ENCODE measurements around the gene SERPINB8. TPM values are rescaled to one million over a fixed set of nuclear protein-coding genes. Genes with fewer than 3 reads are reported as not detected.

SERPINB8 gene
- total RNA-seq, 1 donor from 2014 or later = 0.34 TPM

DNA sequence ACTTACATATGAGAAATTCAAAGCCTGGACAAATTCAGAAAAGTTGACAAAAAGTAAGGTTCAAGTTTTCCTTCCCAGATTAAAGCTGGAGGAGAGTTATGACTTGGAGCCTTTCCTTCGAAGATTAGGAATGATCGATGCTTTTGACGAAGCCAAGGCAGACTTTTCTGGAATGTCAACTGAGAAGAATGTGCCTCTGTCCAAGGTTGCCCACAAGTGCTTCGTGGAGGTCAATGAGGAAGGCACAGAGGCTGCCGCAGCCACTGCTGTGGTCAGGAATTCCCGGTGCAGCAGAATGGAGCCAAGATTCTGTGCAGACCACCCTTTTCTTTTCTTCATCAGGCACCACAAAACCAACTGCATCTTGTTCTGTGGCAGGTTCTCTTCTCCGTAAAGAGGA, 17.0 kb downstream of the SERPINB8 start:
- H3K27ac ChIP-seq = no peak overlapping the region
- H3K4me3 ChIP-seq = no peak overlapping the region
- DNase-seq (ENCODE audit: low spot score) = no peak
- H3K4me1 ChIP-seq = no peaks in the 10 kb centered on the region
- no peaks in the 10 kb centered on the region for H3K79me2 ChIP-seq (ENCODE audit: low read depth)
- no peak overlapping the region for H3K4me2 ChIP-seq
- Mint-ChIP-seq H3K36me3 (no peaks in the 10 kb centered on the region), H3K27ac (no peak overlapping the region), H3K4me3 (no peak overlapping the region), H3K4me1 (no peaks in the 10 kb centered on the region), H3K9me3 (no peaks in the 10 kb centered on the region), H3K27me3 (ENCODE audit: insufficient read depth, low read depth) (no peaks in the 10 kb centered on the region)
- H3K36me3 ChIP-seq = no peaks in the 10 kb centered on the region
- no peaks in the 10 kb centered on the region for H3F3A ChIP-seq (ENCODE audit: low read depth)
- TF ChIP-seq EZH2phosphoT487 (IDR thresholded peaks at IDR 0.05) (no peak), EZH2 (IDR thresholded peaks at IDR 0.05) (no peak)
- no peaks in the 10 kb centered on the region for H4K20me1 ChIP-seq (ENCODE audit: low read depth)
- H3K27me3 ChIP-seq = no peaks in the 10 kb centered on the region
- no peaks in the 10 kb centered on the region for H3K9me3 ChIP-seq (ENCODE audit: low read depth)
- no peak overlapping the region for H2AFZ ChIP-seq (replicated peaks)
- no peak overlapping the region for H3K9ac ChIP-seq

- Mint-ChIP-seq H3K9me3 (no peaks in the 10 kb centered on the region), H3K36me3 (no peaks in the 10 kb centered on the region), H3K27ac (no peak overlapping the region), H3K27me3 (ENCODE audit: insufficient read depth, low read depth) (no peaks in the 10 kb centered on the region), H3K4me1 (no peaks in the 10 kb centered on the region), H3K4me3 (no peak overlapping the region)
- H3K4me2 ChIP-seq = no peak overlapping the region
- H3K27me3 ChIP-seq = no peaks in the 10 kb centered on the region
- no peak for DNase-seq (ENCODE audit: low spot score)
- no peaks in the 10 kb centered on the region for H4K20me1 ChIP-seq (ENCODE audit: low read depth)
- no peak overlapping the region for H2AFZ ChIP-seq (replicated peaks)
- no peak overlapping the region for H3K27ac ChIP-seq
- H3K4me3 ChIP-seq = no peak overlapping the region
- H3K79me2 ChIP-seq (ENCODE audit: low read depth) = no peaks in the 10 kb centered on the region
- no peaks in the 10 kb centered on the region for H3K36me3 ChIP-seq
- no peaks in the 10 kb centered on the region for H3K9me3 ChIP-seq (ENCODE audit: low read depth)
- H3K4me1 ChIP-seq = no peaks in the 10 kb centered on the region
- H3F3A ChIP-seq (ENCODE audit: low read depth) = no peaks in the 10 kb centered on the region
- no peak overlapping the region for H3K9ac ChIP-seq
- TF ChIP-seq EZH2phosphoT487 (IDR thresholded peaks at IDR 0.05) (no peak), EZH2 (IDR thresholded peaks at IDR 0.05) (no peak)
- TF ChIP-seq, protein P1, sequence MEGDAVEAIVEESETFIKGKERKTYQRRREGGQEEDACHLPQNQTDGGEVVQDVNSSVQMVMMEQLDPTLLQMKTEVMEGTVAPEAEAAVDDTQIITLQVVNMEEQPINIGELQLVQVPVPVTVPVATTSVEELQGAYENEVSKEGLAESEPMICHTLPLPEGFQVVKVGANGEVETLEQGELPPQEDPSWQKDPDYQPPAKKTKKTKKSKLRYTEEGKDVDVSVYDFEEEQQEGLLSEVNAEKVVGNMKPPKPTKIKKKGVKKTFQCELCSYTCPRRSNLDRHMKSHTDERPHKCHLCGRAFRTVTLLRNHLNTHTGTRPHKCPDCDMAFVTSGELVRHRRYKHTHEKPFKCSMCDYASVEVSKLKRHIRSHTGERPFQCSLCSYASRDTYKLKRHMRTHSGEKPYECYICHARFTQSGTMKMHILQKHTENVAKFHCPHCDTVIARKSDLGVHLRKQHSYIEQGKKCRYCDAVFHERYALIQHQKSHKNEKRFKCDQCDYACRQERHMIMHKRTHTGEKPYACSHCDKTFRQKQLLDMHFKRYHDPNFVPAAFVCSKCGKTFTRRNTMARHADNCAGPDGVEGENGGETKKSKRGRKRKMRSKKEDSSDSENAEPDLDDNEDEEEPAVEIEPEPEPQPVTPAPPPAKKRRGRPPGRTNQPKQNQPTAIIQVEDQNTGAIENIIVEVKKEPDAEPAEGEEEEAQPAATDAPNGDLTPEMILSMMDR (IDR thresholded peaks at IDR 0.05) = no peak
Observed at GRCh38 chr18:63987743-63988142, 17.9 kb downstream of the SERPINB8 start.

DNA sequence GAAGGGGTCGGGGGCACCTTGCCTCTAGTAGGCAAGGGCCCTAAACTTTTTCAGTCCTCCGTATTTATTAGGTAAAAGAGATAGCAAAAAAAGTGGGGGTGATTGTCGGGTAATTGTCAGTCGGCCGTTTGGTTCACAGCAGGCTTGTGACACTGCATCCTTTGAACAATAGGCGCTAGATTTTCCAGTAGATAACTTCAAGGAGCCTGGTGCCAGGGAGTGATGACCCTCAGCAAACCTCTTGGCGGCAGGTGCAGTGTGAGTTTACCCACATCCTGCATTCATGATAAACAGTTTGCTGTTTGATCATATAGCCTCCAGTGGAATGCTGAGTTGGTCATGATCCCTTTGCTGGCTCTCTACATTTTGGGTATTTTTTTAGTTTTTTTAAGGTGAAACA, 22.9 kb downstream of the SERPINB8 start:
- no peaks in the 10 kb centered on the region for H3K79me2 ChIP-seq (ENCODE audit: low read depth)
- no peaks in the 10 kb centered on the region for H3K27me3 Mint-ChIP-seq (ENCODE audit: insufficient read depth, low read depth)
- DNase-seq (ENCODE audit: low spot score) = no peak
- no peaks in the 10 kb centered on the region for H3K4me1 ChIP-seq
- no peaks in the 10 kb centered on the region for H4K20me1 ChIP-seq (ENCODE audit: low read depth)
- no peak overlapping the region for H3K9ac ChIP-seq
- peaks cover 13% of the 10 kb centered on the region for H3K9me3 Mint-ChIP-seq
- no peaks in the 10 kb centered on the region for H3K36me3 Mint-ChIP-seq
- H3K36me3 ChIP-seq = no peaks in the 10 kb centered on the region
- no peaks in the 10 kb centered on the region for H3F3A ChIP-seq (ENCODE audit: low read depth)
- no peaks in the 10 kb centered on the region for H3K9me3 ChIP-seq (ENCODE audit: low read depth)
- no peak overlapping the region for H3K4me3 ChIP-seq
- no peak overlapping the region for H3K27ac ChIP-seq
- H3K27ac Mint-ChIP-seq = no peak overlapping the region
- no peak overlapping the region for H3K4me3 Mint-ChIP-seq
- H3K27me3 ChIP-seq = no peaks in the 10 kb centered on the region
- H2AFZ ChIP-seq (replicated peaks) = no peak overlapping the region
- H3K4me1 Mint-ChIP-seq = no peaks in the 10 kb centered on the region
- H3K4me2 ChIP-seq = no peak overlapping the region
- TF ChIP-seq, protein P1 (IDR thresholded peaks at IDR 0.05) = no peak
- TF ChIP-seq EZH2phosphoT487 (IDR thresholded peaks at IDR 0.05) (no peak), EZH2 (IDR thresholded peaks at IDR 0.05) (no peak)

DNA sequence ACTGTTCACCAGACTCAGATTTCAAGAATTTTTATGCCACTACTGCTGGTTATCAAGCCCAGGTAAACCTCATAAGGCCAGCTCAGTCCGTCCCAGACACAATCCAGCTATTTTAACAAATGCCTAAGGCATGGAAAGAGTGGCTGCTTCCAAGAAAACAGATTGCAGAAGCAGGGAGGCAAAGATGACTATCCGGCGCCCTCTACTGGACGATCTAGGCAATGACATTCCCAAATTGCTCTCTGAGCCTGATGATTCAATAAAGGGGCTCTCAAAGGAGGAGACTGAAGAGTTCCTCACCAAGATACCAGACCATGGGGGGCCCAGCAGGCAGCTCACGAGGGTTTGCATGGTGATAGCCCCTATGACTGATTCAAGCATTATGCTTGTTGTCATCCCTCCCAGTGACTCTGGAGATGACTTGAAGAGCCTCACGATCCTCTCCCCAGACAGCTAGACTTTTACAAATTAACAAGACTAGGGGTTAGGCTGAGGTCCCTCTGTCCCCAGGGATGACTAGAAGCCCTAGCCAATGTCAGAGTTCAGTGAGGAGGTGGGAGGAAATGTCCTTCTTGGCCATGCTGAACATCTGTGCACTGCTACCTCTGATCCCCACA, 25.0 kb downstream of the SERPINB8 start:
- no peaks in the 10 kb centered on the region for H3K36me3 Mint-ChIP-seq
- TF ChIP-seq EZH2phosphoT487 (IDR thresholded peaks at IDR 0.05) (no peak), EZH2 (IDR thresholded peaks at IDR 0.05) (no peak)
- TF ChIP-seq, protein P1 (IDR thresholded peaks at IDR 0.05) = peak; percentile 89

More for the DNA sequence above, 25.0 kb downstream of the SERPINB8 start:
- Mint-ChIP-seq H3K27ac (no peak overlapping the region), H3K9me3 (peaks cover 13% of the 10 kb centered on the region), H3K4me3 (no peak overlapping the region), H3K27me3 (ENCODE audit: insufficient read depth, low read depth) (no peaks in the 10 kb centered on the region), H3K4me1 (no peaks in the 10 kb centered on the region)
- Histone ChIP-seq H3F3A (ENCODE audit: low read depth) (no peaks in the 10 kb centered on the region), H3K9ac (no peak overlapping the region), H4K20me1 (ENCODE audit: low read depth) (no peaks in the 10 kb centered on the region), H3K27ac (no peak overlapping the region), H3K9me3 (ENCODE audit: low read depth) (no peaks in the 10 kb centered on the region), H3K36me3 (no peaks in the 10 kb centered on the region), H3K4me1 (no peaks in the 10 kb centered on the region), H2AFZ (replicated peaks) (peak overlapping the region; percentile 93), H3K4me2 (no peak overlapping the region), H3K79me2 (ENCODE audit: low read depth) (no peaks in the 10 kb centered on the region), H3K4me3 (no peak overlapping the region), H3K27me3 (no peaks in the 10 kb centered on the region)
- DNase-seq (ENCODE audit: low spot score) = peak; percentile 61
